Esophagus squamous epithelium (tissue), 4 donors: Measurements from ENCODE around the gene TNFRSF6B.

Experiments
- POLR2A ChIP-seq, 4 donors: fragments of 450-650 bp; IDR thresholded peaks; one replicate each; pipeline ENCODE4 v1.6.1; 2017; ENCODE audit warnings: antibody characterized with exemption in 4 of 4, mild to moderate bottlenecking in 4 of 4, moderate library complexity in 3 of 4
- TF ChIP-seq, protein P1 (sequence below), 6 experiments: fragments of 450-650 bp in 4 of 6; fragments of 200-600 bp in 2 of 6; sonication (generic) in 2 of 6; IDR thresholded peaks; one replicate each; pipeline ENCODE4 v1.5.1; 2016 to 2019; ENCODE audit warnings: antibody characterized with exemption in 6 of 6, mild to moderate bottlenecking in 4 of 6, moderate library complexity in 4 of 6

DNA sequence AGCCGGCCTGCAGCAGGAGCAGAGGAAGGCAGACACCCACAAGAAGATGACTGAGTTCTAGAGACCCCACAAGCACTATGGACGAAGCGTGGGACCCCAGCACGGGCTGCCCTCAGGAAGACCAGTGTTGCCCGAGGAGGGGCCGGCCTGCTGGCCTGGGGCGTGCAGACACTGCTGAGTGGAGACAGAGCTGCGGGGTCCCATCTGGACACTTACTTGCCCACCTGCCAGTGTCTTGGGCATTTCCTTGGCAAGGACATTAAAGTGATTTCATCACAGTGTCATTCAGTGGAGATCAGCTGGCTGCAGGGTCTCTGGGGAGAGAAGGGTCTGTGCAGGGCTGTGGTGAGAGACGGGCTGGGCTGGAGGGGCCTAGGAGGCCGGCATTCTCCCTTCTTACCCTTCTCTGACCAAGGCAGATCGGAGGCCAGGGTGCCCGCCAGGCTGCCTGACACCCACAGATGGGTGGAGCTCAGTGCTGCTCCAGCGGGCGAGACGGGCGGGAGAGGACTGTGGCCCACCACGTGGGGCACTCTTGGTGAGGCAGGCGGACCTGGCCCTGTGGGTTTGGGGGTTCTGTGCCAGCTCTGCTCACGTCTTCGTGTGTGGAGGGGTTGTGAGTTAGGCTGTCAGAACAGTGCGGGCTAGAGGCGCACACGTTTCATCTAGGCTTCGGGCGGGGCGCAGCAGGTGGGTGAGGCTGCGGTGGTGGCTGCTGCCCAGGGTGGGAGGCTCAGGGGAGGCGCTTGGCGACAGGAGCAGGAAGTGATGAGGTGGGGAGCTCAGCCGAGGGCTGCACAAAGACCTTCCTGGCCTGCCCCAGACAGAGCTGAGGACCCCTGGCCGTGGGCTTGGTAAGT lies 39.6 kb downstream of the TNFRSF6B start, which contains the start of gene LIME1:
- TF ChIP-seq, protein P1, sequence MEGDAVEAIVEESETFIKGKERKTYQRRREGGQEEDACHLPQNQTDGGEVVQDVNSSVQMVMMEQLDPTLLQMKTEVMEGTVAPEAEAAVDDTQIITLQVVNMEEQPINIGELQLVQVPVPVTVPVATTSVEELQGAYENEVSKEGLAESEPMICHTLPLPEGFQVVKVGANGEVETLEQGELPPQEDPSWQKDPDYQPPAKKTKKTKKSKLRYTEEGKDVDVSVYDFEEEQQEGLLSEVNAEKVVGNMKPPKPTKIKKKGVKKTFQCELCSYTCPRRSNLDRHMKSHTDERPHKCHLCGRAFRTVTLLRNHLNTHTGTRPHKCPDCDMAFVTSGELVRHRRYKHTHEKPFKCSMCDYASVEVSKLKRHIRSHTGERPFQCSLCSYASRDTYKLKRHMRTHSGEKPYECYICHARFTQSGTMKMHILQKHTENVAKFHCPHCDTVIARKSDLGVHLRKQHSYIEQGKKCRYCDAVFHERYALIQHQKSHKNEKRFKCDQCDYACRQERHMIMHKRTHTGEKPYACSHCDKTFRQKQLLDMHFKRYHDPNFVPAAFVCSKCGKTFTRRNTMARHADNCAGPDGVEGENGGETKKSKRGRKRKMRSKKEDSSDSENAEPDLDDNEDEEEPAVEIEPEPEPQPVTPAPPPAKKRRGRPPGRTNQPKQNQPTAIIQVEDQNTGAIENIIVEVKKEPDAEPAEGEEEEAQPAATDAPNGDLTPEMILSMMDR (IDR thresholded peaks at IDR 0.05), result no peak
- TF ChIP-seq POLR2A (IDR thresholded peaks at IDR 0.05), result peak in 1 of 4 donors; percentile 25
